SK-N-SH treated with all-trans-retinoic acid at 6 μM for 48 hours (cell line): ENCODE results near the gene HNRNPH2.

ENCODE experiments used
- ARNTL ChIP-seq: fragments of 450-650 bp; formaldehyde crosslinking; IDR thresholded peaks from 2 replicates; pipeline ENCODE4 v1.5.0; 2020; ENCODE audit warnings: low read depth, mild to moderate bottlenecking, moderate library complexity, borderline replicate concordance
- ISL1 ChIP-seq: fragments of 250-450 bp; sonication (Bioruptor Pico); IDR thresholded peaks from 2 replicates; pipeline ENCODE4 v2.1.2; 2022; ENCODE audit warnings: mild to moderate bottlenecking, moderate library complexity
- RARB ChIP-seq: fragments of 250-450 bp; sonication (Bioruptor Pico); IDR thresholded peaks from 2 replicates; pipeline ENCODE4 v1.8.0; 2021; ENCODE audit warnings: mild to moderate bottlenecking, moderate library complexity
- TCF4 ChIP-seq: fragments of 250-450 bp; sonication (Bioruptor Pico); IDR thresholded peaks from 2 replicates; pipeline ENCODE4 v1.8.0; 2021; ENCODE audit warnings: mild to moderate bottlenecking, moderate library complexity, borderline replicate concordance
- ZFP3 ChIP-seq: fragments of 250-450 bp; sonication (Bioruptor Pico); IDR thresholded peaks from 2 replicates; pipeline ENCODE4 v1.5.0; 2020; ENCODE audit warnings: mild to moderate bottlenecking, moderate library complexity
- ZNF70 ChIP-seq: fragments of 450-650 bp; formaldehyde crosslinking; IDR thresholded peaks from 2 replicates; pipeline ENCODE4 v1.5.0; 2020; ENCODE audit warnings: mild to moderate bottlenecking, moderate library complexity
- TF ChIP-seq, protein P1 (sequence below): fragments of 250-450 bp; sonication (Bioruptor Pico); IDR thresholded peaks from 2 replicates; pipeline ENCODE4 v1.5.1; 2020; ENCODE audit warnings: low read depth, mild to moderate bottlenecking, moderate library complexity
- TF ChIP-seq, protein P2 (sequence below): fragments of 250-450 bp; sonication (Bioruptor Pico); IDR thresholded peaks from 2 replicates; pipeline ENCODE4 v1.8.0; 2020; ENCODE audit warnings: mild to moderate bottlenecking, moderate library complexity, borderline replicate concordance
- TF ChIP-seq, protein P3 (sequence below): fragments of 250-450 bp; sonication (Bioruptor Pico); IDR thresholded peaks from 2 replicates; pipeline ENCODE4 v1.5.0; 2020; ENCODE audit warnings: mild to moderate bottlenecking, moderate library complexity

DNA sequence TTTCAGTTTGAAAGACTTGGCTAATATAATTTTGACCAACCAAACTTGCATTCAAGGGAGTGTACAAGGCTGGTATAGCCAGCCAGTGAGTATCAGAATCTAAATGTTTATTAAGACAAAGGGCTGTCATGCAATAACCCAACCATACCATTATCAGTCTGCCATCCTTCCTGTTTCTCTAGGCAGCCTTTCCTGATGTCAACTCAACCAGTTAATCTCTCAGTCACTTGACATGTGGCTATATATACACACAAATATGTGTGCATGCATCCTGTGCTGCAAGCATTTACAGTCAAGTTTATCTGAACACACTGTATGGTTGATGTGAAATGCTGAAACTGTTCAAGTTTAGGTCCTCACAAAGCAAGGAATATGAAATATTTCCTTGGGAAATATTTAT is 39.2 kb upstream of the HNRNPH2 start:
- TF ChIP-seq ISL1 (CRISPR knock-in tag) (no peak), ZNF70 (CRISPR knock-in tag) (no peak), ZFP3 (CRISPR knock-in tag) (no peak), RARB (no peak), TCF4 (CRISPR knock-in tag) (no peak), ARNTL (CRISPR knock-in tag) (no peak)
- TF ChIP-seq, protein P1, sequence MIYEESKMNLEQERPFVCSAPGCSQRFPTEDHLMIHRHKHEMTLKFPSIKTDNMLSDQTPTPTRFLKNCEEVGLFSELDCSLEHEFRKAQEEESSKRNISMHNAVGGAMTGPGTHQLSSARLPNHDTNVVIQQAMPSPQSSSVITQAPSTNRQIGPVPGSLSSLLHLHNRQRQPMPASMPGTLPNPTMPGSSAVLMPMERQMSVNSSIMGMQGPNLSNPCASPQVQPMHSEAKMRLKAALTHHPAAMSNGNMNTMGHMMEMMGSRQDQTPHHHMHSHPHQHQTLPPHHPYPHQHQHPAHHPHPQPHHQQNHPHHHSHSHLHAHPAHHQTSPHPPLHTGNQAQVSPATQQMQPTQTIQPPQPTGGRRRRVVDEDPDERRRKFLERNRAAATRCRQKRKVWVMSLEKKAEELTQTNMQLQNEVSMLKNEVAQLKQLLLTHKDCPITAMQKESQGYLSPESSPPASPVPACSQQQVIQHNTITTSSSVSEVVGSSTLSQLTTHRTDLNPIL (CRISPR knock-in tag) = no peak
- TF ChIP-seq, protein P2, sequence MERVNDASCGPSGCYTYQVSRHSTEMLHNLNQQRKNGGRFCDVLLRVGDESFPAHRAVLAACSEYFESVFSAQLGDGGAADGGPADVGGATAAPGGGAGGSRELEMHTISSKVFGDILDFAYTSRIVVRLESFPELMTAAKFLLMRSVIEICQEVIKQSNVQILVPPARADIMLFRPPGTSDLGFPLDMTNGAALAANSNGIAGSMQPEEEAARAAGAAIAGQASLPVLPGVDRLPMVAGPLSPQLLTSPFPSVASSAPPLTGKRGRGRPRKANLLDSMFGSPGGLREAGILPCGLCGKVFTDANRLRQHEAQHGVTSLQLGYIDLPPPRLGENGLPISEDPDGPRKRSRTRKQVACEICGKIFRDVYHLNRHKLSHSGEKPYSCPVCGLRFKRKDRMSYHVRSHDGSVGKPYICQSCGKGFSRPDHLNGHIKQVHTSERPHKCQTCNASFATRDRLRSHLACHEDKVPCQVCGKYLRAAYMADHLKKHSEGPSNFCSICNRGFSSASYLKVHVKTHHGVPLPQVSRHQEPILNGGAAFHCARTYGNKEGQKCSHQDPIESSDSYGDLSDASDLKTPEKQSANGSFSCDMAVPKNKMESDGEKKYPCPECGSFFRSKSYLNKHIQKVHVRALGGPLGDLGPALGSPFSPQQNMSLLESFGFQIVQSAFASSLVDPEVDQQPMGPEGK (CRISPR knock-in tag) = no peak
- TF ChIP-seq, protein P3, sequence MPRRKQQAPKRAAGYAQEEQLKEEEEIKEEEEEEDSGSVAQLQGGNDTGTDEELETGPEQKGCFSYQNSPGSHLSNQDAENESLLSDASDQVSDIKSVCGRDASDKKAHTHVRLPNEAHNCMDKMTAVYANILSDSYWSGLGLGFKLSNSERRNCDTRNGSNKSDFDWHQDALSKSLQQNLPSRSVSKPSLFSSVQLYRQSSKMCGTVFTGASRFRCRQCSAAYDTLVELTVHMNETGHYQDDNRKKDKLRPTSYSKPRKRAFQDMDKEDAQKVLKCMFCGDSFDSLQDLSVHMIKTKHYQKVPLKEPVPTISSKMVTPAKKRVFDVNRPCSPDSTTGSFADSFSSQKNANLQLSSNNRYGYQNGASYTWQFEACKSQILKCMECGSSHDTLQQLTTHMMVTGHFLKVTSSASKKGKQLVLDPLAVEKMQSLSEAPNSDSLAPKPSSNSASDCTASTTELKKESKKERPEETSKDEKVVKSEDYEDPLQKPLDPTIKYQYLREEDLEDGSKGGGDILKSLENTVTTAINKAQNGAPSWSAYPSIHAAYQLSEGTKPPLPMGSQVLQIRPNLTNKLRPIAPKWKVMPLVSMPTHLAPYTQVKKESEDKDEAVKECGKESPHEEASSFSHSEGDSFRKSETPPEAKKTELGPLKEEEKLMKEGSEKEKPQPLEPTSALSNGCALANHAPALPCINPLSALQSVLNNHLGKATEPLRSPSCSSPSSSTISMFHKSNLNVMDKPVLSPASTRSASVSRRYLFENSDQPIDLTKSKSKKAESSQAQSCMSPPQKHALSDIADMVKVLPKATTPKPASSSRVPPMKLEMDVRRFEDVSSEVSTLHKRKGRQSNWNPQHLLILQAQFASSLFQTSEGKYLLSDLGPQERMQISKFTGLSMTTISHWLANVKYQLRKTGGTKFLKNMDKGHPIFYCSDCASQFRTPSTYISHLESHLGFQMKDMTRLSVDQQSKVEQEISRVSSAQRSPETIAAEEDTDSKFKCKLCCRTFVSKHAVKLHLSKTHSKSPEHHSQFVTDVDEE = no peak
